ENCODE measurements around the gene PRKAG2. TPM values are rescaled to one million over a fixed set of nuclear protein-coding genes. Genes with fewer than 3 reads are reported as not detected.

PRKAG2 gene
- total and polyA plus RNA-seq, 2 of the 13 experiments (the other 11 are each of a cell fraction or from before 2014, with no cell fraction given) = 0.90 to 1.3 TPM

DNA sequence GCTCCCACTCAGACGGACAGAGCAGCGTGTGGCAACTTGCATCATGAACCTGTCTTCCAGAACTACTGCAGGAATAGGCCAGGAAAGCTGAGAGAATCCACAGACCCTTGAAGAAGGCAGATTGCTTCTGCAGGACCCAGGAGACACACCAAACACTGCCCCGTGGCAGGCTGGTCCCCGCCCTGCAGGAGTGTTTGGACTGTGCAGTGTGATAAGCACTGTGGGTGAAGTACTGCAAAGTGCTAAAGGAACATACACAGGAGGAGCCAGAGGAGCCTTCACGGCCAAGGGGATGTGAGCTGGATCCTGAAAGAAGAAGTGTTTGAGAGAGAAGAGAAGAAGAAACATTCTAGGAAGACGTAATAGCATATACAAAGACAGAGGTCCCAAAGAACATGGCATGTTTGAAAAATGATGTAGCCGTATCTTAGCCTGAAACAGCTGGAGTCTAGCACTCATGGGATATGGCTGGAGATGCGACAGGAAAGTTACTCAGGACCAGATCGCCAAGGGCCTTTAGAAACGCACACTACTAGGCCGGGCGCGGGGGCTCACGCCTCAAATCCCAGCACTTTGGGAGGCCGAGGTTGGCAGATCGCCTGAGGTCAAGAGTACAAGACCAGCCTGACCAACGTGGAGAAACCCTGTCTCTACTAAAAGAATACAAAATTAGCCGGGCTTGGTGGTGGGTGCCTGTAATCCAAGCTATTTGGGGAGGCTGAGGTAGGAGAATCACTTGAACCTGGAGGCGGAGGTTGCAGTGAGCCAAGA is 260.3 kb downstream of the PRKAG2 start:
- Histone ChIP-seq H4K20me1 (ENCODE audit: insufficient read depth, low read length) (no peaks in the 10 kb centered on the region), H3K36me3 (replicated peaks in 1 of 2; ENCODE audit: control insufficient read depth in 1 of 2, insufficient read depth in 2 of 2, low read length in 2 of 2) (no peaks in the 10 kb centered on the region), H3K79me2 (ENCODE audit: insufficient read depth, low read length) (no peaks in the 10 kb centered on the region), H3K9ac (ENCODE audit: insufficient read depth, low read depth, low read length) (no peak overlapping the region), H3K27me3 (ENCODE audit: control insufficient read depth in 1 of 2, insufficient read depth in 2 of 2, low read length in 2 of 2) (no peaks in the 10 kb centered on the region), H3K27ac (ENCODE audit: extremely low read length, insufficient read depth, low read length) (no peak overlapping the region), H3K4me1 (ENCODE audit: insufficient read depth, low read length) (no peaks in the 10 kb centered on the region), H3K4me2 (ENCODE audit: low read depth, low read length) (no peak overlapping the region), H2AFZ (ENCODE audit: low read length) (no peak overlapping the region), H3K9me3 (ENCODE audit: low read length) (no peaks in the 10 kb centered on the region), H3K4me3 (replicated peaks in 1 of 3; ENCODE audit: insufficient read depth in 1 of 3, low read depth in 2 of 3, low read length in 3 of 3) (no peak overlapping the region)
- ATAC-seq = no peak; the same call in 2 of the 3 replicates
- DNase-seq (ENCODE audit: low spot score) = no peak
- no TSS peak for BruUV-seq (replicated peaks)
- intact Hi-C loops (cut with micrococcal nuclease; ENCODE audit: unreplicated experiment) = no loop called here
- ChIA-PET POLR2A (no interaction called here), CTCF (ENCODE audit: low intra/inter-chr PET ratio, low total read pairs) (no interaction called here)
- in situ Hi-C loops (cut with HindIII; ENCODE audit: extremely low pct_ligation_motif_present, low pct_unique_long_range_greater_than_20kb) = no loop called here
- whole genome bisulfite sequencing (ENCODE audit: low lambda C conversion rate) = 50% methylated on average over 19 of the region's 19 CpGs
- no peak for FAIRE-seq
- TF ChIP-seq CBX2 (IDR thresholded peaks at IDR 0.05; ENCODE audit: low read depth, low read length) (no peak), CBX2 (CRISPR knock-in tag; IDR thresholded peaks at IDR 0.05; ENCODE audit: low read depth) (no peak), SRSF4 (IDR thresholded peaks at IDR 0.05; ENCODE audit: low read depth, low read length, poor library complexity, severe bottlenecking) (no peak), GTF3A (CRISPR knock-in tag; conservative IDR thresholded peaks at IDR 0.05) (no peak), PRDM10 (CRISPR knock-in tag; IDR thresholded peaks at IDR 0.05; ENCODE audit: low read depth) (no peak), FOXK1 (CRISPR knock-in tag; IDR thresholded peaks at IDR 0.05; ENCODE audit: borderline replicate concordance, low read depth) (no peak), ZNF704 (CRISPR knock-in tag; IDR thresholded peaks at IDR 0.05; ENCODE audit: borderline replicate concordance) (no peak), ZFP36 (IDR thresholded peaks at IDR 0.05; ENCODE audit: borderline replicate concordance, low read depth, low read length, partially characterized antibody) (no peak), ONECUT2 (CRISPR knock-in tag; IDR thresholded peaks at IDR 0.05) (no peak), MXD3 (CRISPR knock-in tag; IDR thresholded peaks at IDR 0.05) (no peak), ZFP41 (CRISPR knock-in tag; IDR thresholded peaks at IDR 0.05; ENCODE audit: borderline replicate concordance) (no peak), CC2D1A (CRISPR knock-in tag; IDR thresholded peaks at IDR 0.05) (no peak), ZNF367 (CRISPR knock-in tag; IDR thresholded peaks at IDR 0.05; ENCODE audit: borderline replicate concordance) (no peak)
- TF ChIP-seq, protein P1, sequence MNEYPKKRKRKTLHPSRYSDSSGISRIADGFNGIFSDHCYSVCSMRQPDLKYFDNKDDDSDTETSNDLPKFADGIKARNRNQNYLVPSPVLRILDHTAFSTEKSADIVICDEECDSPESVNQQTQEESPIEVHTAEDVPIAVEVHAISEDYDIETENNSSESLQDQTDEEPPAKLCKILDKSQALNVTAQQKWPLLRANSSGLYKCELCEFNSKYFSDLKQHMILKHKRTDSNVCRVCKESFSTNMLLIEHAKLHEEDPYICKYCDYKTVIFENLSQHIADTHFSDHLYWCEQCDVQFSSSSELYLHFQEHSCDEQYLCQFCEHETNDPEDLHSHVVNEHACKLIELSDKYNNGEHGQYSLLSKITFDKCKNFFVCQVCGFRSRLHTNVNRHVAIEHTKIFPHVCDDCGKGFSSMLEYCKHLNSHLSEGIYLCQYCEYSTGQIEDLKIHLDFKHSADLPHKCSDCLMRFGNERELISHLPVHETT (CRISPR knock-in tag; conservative IDR thresholded peaks at IDR 0.05) = no peak
- TF ChIP-seq, protein P2, sequence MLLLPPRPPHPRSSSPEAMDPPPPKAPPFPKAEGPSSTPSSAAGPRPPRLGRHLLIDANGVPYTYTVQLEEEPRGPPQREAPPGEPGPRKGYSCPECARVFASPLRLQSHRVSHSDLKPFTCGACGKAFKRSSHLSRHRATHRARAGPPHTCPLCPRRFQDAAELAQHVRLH (CRISPR knock-in tag; IDR thresholded peaks at IDR 0.05; ENCODE audit: borderline replicate concordance, low read depth) = no peak
